Fibroblast of lung (primary cell): ENCODE measurements around the gene EPRS1.

Experiments
- EZH2 ChIP-seq: IDR thresholded peaks from 2 replicates; pipeline ENCODE4 v1.5.1; 2012; ENCODE audit warnings: low read length, control low read depth, mild to moderate bottlenecking; ENCODE audit errors: missing control alignments
- TF ChIP-seq, protein P1 (sequence below), 2 donors: IDR thresholded peaks in 1 of 2; conservative IDR thresholded peaks in 1 of 2; 1 replicate in 1 of 2; 2 replicates in 1 of 2; pipeline ENCODE4 v1.5.1; 2011 to 2012; ENCODE audit warnings: low read length in 2 of 2, control low read depth in 1 of 2, inconsistent platforms in 1 of 2, low read depth in 1 of 2, mild to moderate bottlenecking in 1 of 2

DNA sequence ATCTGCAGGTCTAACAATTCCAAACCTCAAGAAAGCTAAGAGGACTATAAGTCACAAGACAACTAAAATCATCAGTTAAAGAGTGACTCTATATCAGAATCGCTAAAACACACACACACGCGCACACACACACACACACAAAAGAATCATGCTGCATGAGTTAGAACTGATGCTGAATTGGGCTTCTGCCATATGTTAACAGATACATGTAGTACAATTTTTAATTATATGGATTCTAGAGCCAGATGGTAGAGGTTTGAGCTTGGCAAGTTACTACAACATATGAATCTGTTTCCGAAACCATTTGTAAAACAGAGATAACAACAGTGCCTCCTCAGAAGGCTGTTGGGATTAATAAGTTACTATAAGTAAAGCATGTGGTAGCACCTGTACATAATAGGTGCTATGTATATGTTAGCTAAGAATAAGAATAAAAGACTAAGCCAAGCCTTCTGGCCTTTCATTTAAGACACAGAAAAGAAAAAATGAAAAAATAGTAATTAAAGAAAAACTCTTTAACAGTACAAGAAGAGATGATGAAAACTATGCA lies 17.9 kb downstream of the EPRS1 start:
- TF ChIP-seq, protein P1, sequence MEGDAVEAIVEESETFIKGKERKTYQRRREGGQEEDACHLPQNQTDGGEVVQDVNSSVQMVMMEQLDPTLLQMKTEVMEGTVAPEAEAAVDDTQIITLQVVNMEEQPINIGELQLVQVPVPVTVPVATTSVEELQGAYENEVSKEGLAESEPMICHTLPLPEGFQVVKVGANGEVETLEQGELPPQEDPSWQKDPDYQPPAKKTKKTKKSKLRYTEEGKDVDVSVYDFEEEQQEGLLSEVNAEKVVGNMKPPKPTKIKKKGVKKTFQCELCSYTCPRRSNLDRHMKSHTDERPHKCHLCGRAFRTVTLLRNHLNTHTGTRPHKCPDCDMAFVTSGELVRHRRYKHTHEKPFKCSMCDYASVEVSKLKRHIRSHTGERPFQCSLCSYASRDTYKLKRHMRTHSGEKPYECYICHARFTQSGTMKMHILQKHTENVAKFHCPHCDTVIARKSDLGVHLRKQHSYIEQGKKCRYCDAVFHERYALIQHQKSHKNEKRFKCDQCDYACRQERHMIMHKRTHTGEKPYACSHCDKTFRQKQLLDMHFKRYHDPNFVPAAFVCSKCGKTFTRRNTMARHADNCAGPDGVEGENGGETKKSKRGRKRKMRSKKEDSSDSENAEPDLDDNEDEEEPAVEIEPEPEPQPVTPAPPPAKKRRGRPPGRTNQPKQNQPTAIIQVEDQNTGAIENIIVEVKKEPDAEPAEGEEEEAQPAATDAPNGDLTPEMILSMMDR (conservative IDR thresholded peaks at IDR 0.05 in 1 of 2, IDR thresholded peaks at IDR 0.05 in 1 of 2; ENCODE audit: low read depth in 1 of 2, low read length in 2 of 2): no peak
- TF ChIP-seq EZH2: no peak
